Panc1 (cell line): ENCODE measurements around the gene NEURL3. TPM values are rescaled to one million over a fixed set of nuclear protein-coding genes. Genes with fewer than 3 reads are reported as not detected.

Experiments
- ATAC-seq: fragments of 200-7000 bp; cut with Tn5 transposase; 2 replicates; pipeline ENCODE4 v1.9.1; 2020; ENCODE audit warnings: mild to moderate bottlenecking, moderate library complexity
- BruUV-seq: library from RNA; stranded (reverse); fragments of 400-500 nt; replicated peaks from 2 replicates; lab custom pipeline; 2021; lab: Mats Ljungman, UMichigan
- CTCF ChIA-PET: fragments of 300-600 bp; sonication (Branson Sonifier 250); formaldehyde crosslinking; loops from one replicate; lab custom pipeline; 2022; ENCODE audit warnings: antibody characterized with exemption; lab: Charles Lee
- POLR2A ChIA-PET: fragments of 300-600 bp; sonication (Branson Sonifier 250); formaldehyde crosslinking; loops from one replicate; lab custom pipeline; 2022; ENCODE audit warnings: antibody characterized with exemption; lab: Charles Lee
- DNase-seq: peaks from one replicate; pipeline ENCODE4 v3.0.0-alpha.2; 2010; ENCODE audit warnings: low read depth, low spot score
- H3K27ac ChIP-seq: 2 replicates; pipeline ENCODE4 v1.5.1; 2011; ENCODE audit warnings: mild to moderate bottlenecking, low read length, inconsistent platforms
- H3K27me3 ChIP-seq: fragments of 200-500 bp; sonication (Bioruptor generic); 2 replicates; pipeline ENCODE4 v1.6.0; 2014; ENCODE audit warnings: low read length, inconsistent platforms; ENCODE audit not compliant: control insufficient read depth, insufficient read depth
- H3K36me3 ChIP-seq: fragments of 200-500 bp; sonication (Bioruptor generic); 2 replicates; pipeline ENCODE4 v1.5.1; 2014; ENCODE audit warnings: inconsistent platforms, mild to moderate bottlenecking, low read length, moderate library complexity; ENCODE audit not compliant: control insufficient read depth, insufficient read depth
- H3K4me1 ChIP-seq: 2 replicates; pipeline ENCODE4 v1.5.1; 2011; ENCODE audit warnings: inconsistent platforms, mild to moderate bottlenecking, low read length, moderate library complexity; ENCODE audit not compliant: control insufficient read depth, insufficient read depth
- H3K4me3 ChIP-seq, 2 experiments: 2 replicates each; pipeline ENCODE4 v1.5.1; 2011 to 2012; ENCODE audit warnings: low read depth in 2 of 2, low read length in 2 of 2, mild to moderate bottlenecking in 2 of 2, inconsistent platforms in 1 of 2, moderate library complexity in 1 of 2
- H3K9me3 ChIP-seq: fragments of 200-500 bp; sonication (Bioruptor generic); 2 replicates; pipeline ENCODE4 v1.5.1; 2014; ENCODE audit warnings: low read depth, mild to moderate bottlenecking, inconsistent platforms, low read length, moderate library complexity; ENCODE audit not compliant: control insufficient read depth, insufficient read depth
- POLR2AphosphoS5 ChIP-seq: IDR thresholded peaks from 2 replicates; pipeline ENCODE4 v1.6.1; 2012; ENCODE audit warnings: mild to moderate bottlenecking, low read depth, low read length, moderate library complexity
- SIN3A ChIP-seq: IDR thresholded peaks from 2 replicates; pipeline ENCODE4 v1.6.1; 2012; ENCODE audit warnings: low read depth, mild to moderate bottlenecking, low read length, moderate library complexity, borderline replicate concordance; ENCODE audit not compliant: insufficient read depth
- TCF7L2 ChIP-seq: IDR thresholded peaks from 2 replicates; pipeline ENCODE4 v1.6.1; 2011; ENCODE audit warnings: mild to moderate bottlenecking, low read depth, low read length, inconsistent platforms
- in situ Hi-C: cut with HindIII; loops from 2 replicates; pipeline ENCODE4 v1.10.0; 2016; ENCODE audit warnings: low sequenced_read_pairs, low pct_unique_long_range_greater_than_20kb
- intact Hi-C: fragments of 100-400 bp; cut with micrococcal nuclease; formaldehyde crosslinking; loops from one replicate; pipeline ENCODE4 v1.10.0; 2022; ENCODE audit not compliant: unreplicated experiment
- total RNA-seq: library from RNA; stranded (reverse); gene quantifications from one replicate; pipeline ENCODE4 v1.2.1, GENCODE V29; 2021; ENCODE audit not compliant: unreplicated experiment
- TF ChIP-seq, protein P1 (sequence below), 2 experiments: IDR thresholded peaks; 2 replicates each; pipeline ENCODE4 v1.6.1; 2011 to 2012; ENCODE audit warnings: low read depth in 2 of 2, control low read depth in 1 of 2, low read length in 1 of 2, mild to moderate bottlenecking in 1 of 2, moderate library complexity in 1 of 2; ENCODE audit not compliant: insufficient read depth in 1 of 2
- TF ChIP-seq, protein P2 (sequence below): fragments of 450-650 bp; IDR thresholded peaks from 2 replicates; pipeline ENCODE4 v1.5.1; 2017; ENCODE audit warnings: mild to moderate bottlenecking

The NEURL3 gene
- total RNA-seq, 1 experiment from 2014 or later: 1.2 TPM

DNA sequence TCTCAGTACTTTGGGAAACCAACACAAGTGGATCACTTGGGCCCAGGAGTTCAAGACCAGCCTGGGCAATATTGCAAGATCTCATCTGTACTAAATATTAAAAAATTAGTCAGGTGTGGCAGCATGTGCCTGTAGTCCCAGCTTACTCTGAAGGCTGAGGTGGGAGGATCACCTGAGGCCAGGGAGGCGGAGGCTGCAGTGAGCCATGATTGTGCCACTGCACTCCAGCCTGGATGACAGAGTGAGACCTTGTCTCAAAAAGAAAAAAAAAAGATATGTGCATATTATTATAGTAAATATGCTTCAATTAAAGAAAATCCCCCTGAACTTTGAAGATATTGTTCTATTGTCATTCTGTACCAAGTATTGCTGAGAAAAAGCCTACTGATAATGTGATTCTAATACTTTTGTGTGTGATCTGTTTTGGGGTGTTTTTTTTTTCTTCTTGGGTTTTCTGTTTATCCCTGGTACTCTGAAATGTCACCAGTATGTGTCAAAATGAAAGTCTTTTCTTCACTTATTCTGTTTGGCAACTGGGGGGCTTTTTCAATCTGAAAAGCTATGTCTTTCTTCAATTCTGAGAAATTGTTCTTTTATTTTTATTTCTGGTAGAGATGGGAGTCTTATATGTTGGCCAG lies 13.2 kb downstream of the NEURL3 start:
- CTCF ChIA-PET: no interaction called here
- Histone ChIP-seq H3K4me3 (no peak overlapping the region), H3K27me3 (no peaks in the 10 kb centered on the region), H3K9me3 (no peaks in the 10 kb centered on the region), H3K27ac (no peak overlapping the region), H3K4me1 (0 out of 2 replicates have a peak, but pooled peaks cover 3% of the 10 kb centered on the region), H3K36me3 (no peaks in the 10 kb centered on the region)
- in situ Hi-C loops (no loop called here), intact Hi-C loops (no loop called here)
- ATAC-seq: no peak
- POLR2A ChIA-PET: no interaction called here
- no peak for DNase-seq
- no TSS peak for BruUV-seq
- no peak for TF ChIP-seq TCF7L2

DNA sequence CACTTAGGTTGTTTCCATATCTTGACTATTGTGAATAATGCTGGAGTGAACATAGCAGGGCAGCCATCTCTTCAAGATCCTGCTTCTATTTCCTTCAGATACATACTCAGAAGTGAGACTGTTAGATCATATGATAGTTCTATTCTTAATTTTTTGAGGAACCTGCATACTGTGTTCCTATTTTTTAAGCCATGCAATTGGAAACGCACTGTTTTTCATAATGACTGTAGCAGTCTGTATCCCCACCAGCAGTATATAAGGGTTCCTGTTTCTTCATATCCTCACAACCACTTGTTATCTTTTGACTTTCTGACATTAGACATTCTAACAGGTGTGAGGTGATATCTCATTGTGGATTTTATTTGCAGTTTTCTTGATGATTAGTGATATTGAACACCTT lies 15.5 kb downstream of the NEURL3 start:
- H3K4me1 ChIP-seq: peaks cover 9% of the 10 kb centered on the region; the same call in 1 of the 2 replicates
- ATAC-seq: no peak
- no peaks in the 10 kb centered on the region for H3K27me3 ChIP-seq
- intact Hi-C loops: no loop called here
- H3K36me3 ChIP-seq: no peaks in the 10 kb centered on the region
- no peaks in the 10 kb centered on the region for H3K9me3 ChIP-seq
- DNase-seq: no peak
- no peak for TF ChIP-seq TCF7L2
- TF ChIP-seq, protein P1, sequence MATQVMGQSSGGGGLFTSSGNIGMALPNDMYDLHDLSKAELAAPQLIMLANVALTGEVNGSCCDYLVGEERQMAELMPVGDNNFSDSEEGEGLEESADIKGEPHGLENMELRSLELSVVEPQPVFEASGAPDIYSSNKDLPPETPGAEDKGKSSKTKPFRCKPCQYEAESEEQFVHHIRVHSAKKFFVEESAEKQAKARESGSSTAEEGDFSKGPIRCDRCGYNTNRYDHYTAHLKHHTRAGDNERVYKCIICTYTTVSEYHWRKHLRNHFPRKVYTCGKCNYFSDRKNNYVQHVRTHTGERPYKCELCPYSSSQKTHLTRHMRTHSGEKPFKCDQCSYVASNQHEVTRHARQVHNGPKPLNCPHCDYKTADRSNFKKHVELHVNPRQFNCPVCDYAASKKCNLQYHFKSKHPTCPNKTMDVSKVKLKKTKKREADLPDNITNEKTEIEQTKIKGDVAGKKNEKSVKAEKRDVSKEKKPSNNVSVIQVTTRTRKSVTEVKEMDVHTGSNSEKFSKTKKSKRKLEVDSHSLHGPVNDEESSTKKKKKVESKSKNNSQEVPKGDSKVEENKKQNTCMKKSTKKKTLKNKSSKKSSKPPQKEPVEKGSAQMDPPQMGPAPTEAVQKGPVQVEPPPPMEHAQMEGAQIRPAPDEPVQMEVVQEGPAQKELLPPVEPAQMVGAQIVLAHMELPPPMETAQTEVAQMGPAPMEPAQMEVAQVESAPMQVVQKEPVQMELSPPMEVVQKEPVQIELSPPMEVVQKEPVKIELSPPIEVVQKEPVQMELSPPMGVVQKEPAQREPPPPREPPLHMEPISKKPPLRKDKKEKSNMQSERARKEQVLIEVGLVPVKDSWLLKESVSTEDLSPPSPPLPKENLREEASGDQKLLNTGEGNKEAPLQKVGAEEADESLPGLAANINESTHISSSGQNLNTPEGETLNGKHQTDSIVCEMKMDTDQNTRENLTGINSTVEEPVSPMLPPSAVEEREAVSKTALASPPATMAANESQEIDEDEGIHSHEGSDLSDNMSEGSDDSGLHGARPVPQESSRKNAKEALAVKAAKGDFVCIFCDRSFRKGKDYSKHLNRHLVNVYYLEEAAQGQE (IDR thresholded peaks at IDR 0.05; ENCODE audit: insufficient read depth in 1 of 2, low read depth in 2 of 2, low read length in 1 of 2): no peak
- no peak for TF ChIP-seq SIN3A
- TF ChIP-seq, protein P2, sequence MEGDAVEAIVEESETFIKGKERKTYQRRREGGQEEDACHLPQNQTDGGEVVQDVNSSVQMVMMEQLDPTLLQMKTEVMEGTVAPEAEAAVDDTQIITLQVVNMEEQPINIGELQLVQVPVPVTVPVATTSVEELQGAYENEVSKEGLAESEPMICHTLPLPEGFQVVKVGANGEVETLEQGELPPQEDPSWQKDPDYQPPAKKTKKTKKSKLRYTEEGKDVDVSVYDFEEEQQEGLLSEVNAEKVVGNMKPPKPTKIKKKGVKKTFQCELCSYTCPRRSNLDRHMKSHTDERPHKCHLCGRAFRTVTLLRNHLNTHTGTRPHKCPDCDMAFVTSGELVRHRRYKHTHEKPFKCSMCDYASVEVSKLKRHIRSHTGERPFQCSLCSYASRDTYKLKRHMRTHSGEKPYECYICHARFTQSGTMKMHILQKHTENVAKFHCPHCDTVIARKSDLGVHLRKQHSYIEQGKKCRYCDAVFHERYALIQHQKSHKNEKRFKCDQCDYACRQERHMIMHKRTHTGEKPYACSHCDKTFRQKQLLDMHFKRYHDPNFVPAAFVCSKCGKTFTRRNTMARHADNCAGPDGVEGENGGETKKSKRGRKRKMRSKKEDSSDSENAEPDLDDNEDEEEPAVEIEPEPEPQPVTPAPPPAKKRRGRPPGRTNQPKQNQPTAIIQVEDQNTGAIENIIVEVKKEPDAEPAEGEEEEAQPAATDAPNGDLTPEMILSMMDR: no peak
- no peak for TF ChIP-seq POLR2AphosphoS5
- CTCF ChIA-PET: interaction anchor here (0.6 kb wide), 1 partner anchor 11 kb away, joined by 3 read pairs; no protein-coding TSS in a partner anchor
- in situ Hi-C loops: no loop called here
- H3K4me3 ChIP-seq: no peak overlapping the region
- BruUV-seq: no TSS peak
- POLR2A ChIA-PET: no interaction called here
- H3K27ac ChIP-seq: no peak overlapping the region

DNA sequence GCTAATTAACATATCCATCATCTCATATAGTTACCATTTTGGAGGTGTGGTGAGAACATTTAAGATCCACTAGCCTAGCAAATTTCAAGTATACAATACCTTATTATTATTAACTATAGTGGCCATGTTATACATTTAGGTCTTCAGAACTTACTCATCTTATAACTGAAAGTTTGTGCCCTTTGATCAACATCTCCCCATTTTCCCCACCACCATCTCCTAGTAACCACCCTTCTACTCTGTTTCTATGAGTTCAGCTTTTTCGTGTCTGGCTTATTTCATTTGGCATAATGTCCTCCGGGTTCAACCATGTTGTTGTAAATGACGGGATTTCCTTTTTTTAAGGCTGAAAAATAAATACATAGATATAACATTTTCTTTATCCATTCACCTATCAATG lies 15.9 kb downstream of the NEURL3 start:
- intact Hi-C loops (no loop called here), in situ Hi-C loops (no loop called here)
- CTCF ChIA-PET: interaction anchor here (0.6 kb wide), 1 partner anchor 11 kb away, joined by 3 read pairs; no protein-coding TSS in a partner anchor
- TF ChIP-seq, protein P1 (IDR thresholded peaks at IDR 0.05; ENCODE audit: insufficient read depth in 1 of 2, low read depth in 2 of 2, low read length in 1 of 2): no peak
- no peak for TF ChIP-seq TCF7L2
- no peak for TF ChIP-seq POLR2AphosphoS5
- TF ChIP-seq, protein P2: no peak
- no peak for TF ChIP-seq SIN3A
- Histone ChIP-seq H3K4me3 (no peak overlapping the region), H3K36me3 (no peaks in the 10 kb centered on the region), H3K27me3 (no peaks in the 10 kb centered on the region), H3K27ac (no peak overlapping the region), H3K9me3 (no peaks in the 10 kb centered on the region), H3K4me1 (peaks cover 9% of the 10 kb centered on the region; the same call in 1 of the 2 replicates)
- BruUV-seq: no TSS peak
- ATAC-seq (no peak), DNase-seq (no peak)
- POLR2A ChIA-PET: no interaction called here
